Measurements from ENCODE around the gene PALD1.

DNA sequence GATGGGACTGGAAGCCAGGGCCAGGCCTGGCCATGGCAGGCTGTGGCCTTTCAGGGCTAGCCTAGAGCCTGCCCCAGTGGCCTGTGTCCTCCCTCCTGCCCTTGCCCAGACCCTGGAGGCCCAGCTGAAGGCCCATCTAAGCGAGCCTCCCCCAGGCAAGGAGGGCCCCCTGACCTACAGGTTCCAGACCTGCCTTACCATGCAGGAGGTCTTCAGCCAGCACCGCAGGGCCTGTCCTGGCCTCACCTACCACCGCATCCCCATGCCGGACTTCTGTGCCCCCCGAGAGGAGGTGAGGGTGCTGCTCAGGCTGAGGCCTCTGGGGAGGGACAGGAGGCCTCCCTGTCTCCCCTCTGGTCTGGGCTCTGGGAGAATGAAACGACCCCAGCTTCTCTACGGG is 60.9 kb downstream of the PALD1 start:
- TF ChIP-seq, protein P1, sequence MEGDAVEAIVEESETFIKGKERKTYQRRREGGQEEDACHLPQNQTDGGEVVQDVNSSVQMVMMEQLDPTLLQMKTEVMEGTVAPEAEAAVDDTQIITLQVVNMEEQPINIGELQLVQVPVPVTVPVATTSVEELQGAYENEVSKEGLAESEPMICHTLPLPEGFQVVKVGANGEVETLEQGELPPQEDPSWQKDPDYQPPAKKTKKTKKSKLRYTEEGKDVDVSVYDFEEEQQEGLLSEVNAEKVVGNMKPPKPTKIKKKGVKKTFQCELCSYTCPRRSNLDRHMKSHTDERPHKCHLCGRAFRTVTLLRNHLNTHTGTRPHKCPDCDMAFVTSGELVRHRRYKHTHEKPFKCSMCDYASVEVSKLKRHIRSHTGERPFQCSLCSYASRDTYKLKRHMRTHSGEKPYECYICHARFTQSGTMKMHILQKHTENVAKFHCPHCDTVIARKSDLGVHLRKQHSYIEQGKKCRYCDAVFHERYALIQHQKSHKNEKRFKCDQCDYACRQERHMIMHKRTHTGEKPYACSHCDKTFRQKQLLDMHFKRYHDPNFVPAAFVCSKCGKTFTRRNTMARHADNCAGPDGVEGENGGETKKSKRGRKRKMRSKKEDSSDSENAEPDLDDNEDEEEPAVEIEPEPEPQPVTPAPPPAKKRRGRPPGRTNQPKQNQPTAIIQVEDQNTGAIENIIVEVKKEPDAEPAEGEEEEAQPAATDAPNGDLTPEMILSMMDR (IDR thresholded peaks at IDR 0.05) = no peak
- TF ChIP-seq POLR2A (IDR thresholded peaks at IDR 0.05) = no peak

Data from right lobe of liver (tissue), 4 donors.